ENCODE data around the gene ARL5C. TPM values are rescaled to one million over a fixed set of nuclear protein-coding genes. Genes with fewer than 3 reads are reported as not detected.

ARL5C gene
- total RNA-seq, 4 donors from 2014 or later: not detected

GRCh38 chr17:39205112-39205526, 39.2 kb upstream of the ARL5C start:
- in situ Hi-C loops (cut with MboI; ENCODE audit: low pct_ligation_motif_present in 1 of 4, low pct_unique_long_range_greater_than_20kb in 1 of 4, low sequenced_read_pairs in 3 of 4): no loop called here
- intact Hi-C loops (cut with DNase I; ENCODE audit: low total_unique reads): loop anchor here (5.0 kb wide), 1 partner anchor 37 kb away; no protein-coding TSS in a partner anchor

GRCh38 chr17:39204245-39204644, 38.3 kb upstream of the ARL5C start:
- H3K27ac ChIP-seq: no peak overlapping the region
- intact Hi-C loops (cut with DNase I; ENCODE audit: low total_unique reads) (no loop called here), in situ Hi-C loops (cut with MboI; ENCODE audit: low pct_ligation_motif_present in 1 of 4, low pct_unique_long_range_greater_than_20kb in 1 of 4, low sequenced_read_pairs in 3 of 4) (no loop called here)
- H3K36me3 ChIP-seq: peaks cover 0 to 39% (median 19%) of the 10 kb centered on the region in 4 donors
- peaks cover 20 to 35% (median 26%) of the 10 kb centered on the region in 4 donors for H3K4me1 ChIP-seq
- no peaks in the 10 kb centered on the region for H3K27me3 ChIP-seq
- no peaks in the 10 kb centered on the region for H3K9me3 ChIP-seq
- H3K4me3 ChIP-seq: no peak overlapping the region
- WGBS, 2 donors (ENCODE audit: low coverage in 1 of 2): 80 to 84% methylated on average over 5 to 8 of the region's 8 CpGs
- DNase-seq: no peak
- TF ChIP-seq CTCF (IDR thresholded peaks at IDR 0.05): no peak
- no peak for TF ChIP-seq POLR2AphosphoS5 (IDR thresholded peaks at IDR 0.05)
- no peak for TF ChIP-seq POLR2A (IDR thresholded peaks at IDR 0.05)
- TF ChIP-seq EP300 (IDR thresholded peaks at IDR 0.05; ENCODE audit: low read depth): no peak

More at GRCh38 chr17:39205112-39205526, 39.2 kb upstream of the ARL5C start:
- H3K4me1 ChIP-seq: peaks cover 25 to 39% (median 33%) of the 10 kb centered on the region in 4 donors
- DNase-seq: no peak
- 67 to 76% methylated on average over 1 to 3 of the region's 3 CpGs for WGBS, 2 donors (ENCODE audit: low coverage in 1 of 2)
- peaks cover 0 to 39% (median 19%) of the 10 kb centered on the region in 4 donors for H3K36me3 ChIP-seq
- H3K4me3 ChIP-seq: no peak overlapping the region
- TF ChIP-seq CTCF (IDR thresholded peaks at IDR 0.05) (no peak), EP300 (IDR thresholded peaks at IDR 0.05; ENCODE audit: low read depth) (no peak), POLR2AphosphoS5 (IDR thresholded peaks at IDR 0.05) (no peak), POLR2A (IDR thresholded peaks at IDR 0.05) (no peak)
- no peaks in the 10 kb centered on the region for H3K27me3 ChIP-seq
- no peak overlapping the region for H3K27ac ChIP-seq
- H3K9me3 ChIP-seq: no peaks in the 10 kb centered on the region

GRCh38 chr17:39200957-39201510, 35.1 kb upstream of the ARL5C start:
- peaks cover 0 to 39% (median 19%) of the 10 kb centered on the region in 4 donors for H3K36me3 ChIP-seq
- H3K4me1 ChIP-seq: peaks cover 23 to 47% (median 37%) of the 10 kb centered on the region in 4 donors
- WGBS, 2 donors (ENCODE audit: low coverage in 1 of 2): 19 to 22% methylated on average over 8 to 11 of the region's 11 CpGs
- H3K27me3 ChIP-seq: no peaks in the 10 kb centered on the region
- no peak for DNase-seq
- intact Hi-C loops (cut with DNase I; ENCODE audit: low total_unique reads): no loop called here
- in situ Hi-C loops (cut with MboI; ENCODE audit: low pct_ligation_motif_present in 1 of 4, low pct_unique_long_range_greater_than_20kb in 1 of 4, low sequenced_read_pairs in 3 of 4): no loop called here
- peak overlapping the region; percentile 64 to 97 (median 85) for H3K4me3 ChIP-seq
- no peaks in the 10 kb centered on the region for H3K9me3 ChIP-seq
- H3K27ac ChIP-seq: peak overlapping the region; percentile 85 to 98 (median 96)
- TF ChIP-seq CTCF (IDR thresholded peaks at IDR 0.05) (no peak), EP300 (IDR thresholded peaks at IDR 0.05; ENCODE audit: low read depth) (no peak), POLR2A (IDR thresholded peaks at IDR 0.05) (no peak), POLR2AphosphoS5 (IDR thresholded peaks at IDR 0.05) (no peak)

GRCh38 chr17:39200070-39200879, 34.3 kb upstream of the ARL5C start, which contains the start of gene RPL19:
Gene RPL19, plus strand, starts transcription at chr17:39200283. Its CDS starts 62 bp downstream, at chr17:39200345.
- in situ Hi-C loops (cut with MboI; ENCODE audit: low pct_ligation_motif_present in 1 of 4, low pct_unique_long_range_greater_than_20kb in 1 of 4, low sequenced_read_pairs in 3 of 4) (no loop called here), intact Hi-C loops (cut with DNase I; ENCODE audit: low total_unique reads) (no loop called here)
- H3K4me1 ChIP-seq: peaks cover 23 to 55% (median 40%) of the 10 kb centered on the region in 4 donors
- WGBS, 2 donors (ENCODE audit: low coverage in 1 of 2): 0 to 1% methylated on average over 12 to 52 of the region's 52 CpGs
- peak within 1 kb of the TSS; percentile 85 to 98 (median 96) for H3K27ac ChIP-seq
- no peaks in the 10 kb centered on the region for H3K9me3 ChIP-seq
- H3K36me3 ChIP-seq: peaks cover 0 to 39% (median 19%) of the 10 kb centered on the region in 4 donors
- H3K27me3 ChIP-seq: no peaks in the 10 kb centered on the region
- peak within 1 kb of the TSS; percentile 64 to 97 (median 85) for H3K4me3 ChIP-seq
- TF ChIP-seq EP300 (IDR thresholded peaks at IDR 0.05; ENCODE audit: low read depth) (no peak), CTCF (IDR thresholded peaks at IDR 0.05) (peak in 1 of 5 experiments; percentile 27), POLR2A (IDR thresholded peaks at IDR 0.05) (peak; percentile 82), POLR2AphosphoS5 (IDR thresholded peaks at IDR 0.05) (peak; percentile 39 to 86 (median 84))
- DNase-seq: peak; percentile 82
